HepG2 (cell line): ENCODE measurements around the gene PHLPP2. TPM values are rescaled to one million over a fixed set of nuclear protein-coding genes. Genes with fewer than 3 reads are reported as not detected.

ENCODE experiments used
- ATAC-seq: fragments of 200-7000 bp; cut with Tn5 transposase; 3 replicates; pipeline ENCODE4 v1.9.1; 2020; ENCODE audit warnings: mild to moderate bottlenecking, moderate library complexity
- BruUV-seq: library from RNA; stranded (reverse); fragments of 400-500 nt; replicated peaks from 2 replicates; lab custom pipeline; 2021; lab: Mats Ljungman, UMichigan
- CTCF ChIA-PET: fragments of 300-600 bp; formaldehyde crosslinking; extraction: SDS; loops from one replicate; lab custom pipeline; 2021; ENCODE audit warnings: low total read pairs, inconsistent platforms, low intra/inter-chr PET ratio; lab: Yijun Ruan, JAX
- POLR2A ChIA-PET: fragments of 350-600 bp; sonication (Branson Sonifier 250); formaldehyde crosslinking; loops from one replicate; lab custom pipeline; 2020; ENCODE audit warnings: antibody characterized with exemption, inconsistent platforms; lab: Yijun Ruan, JAX
- DNase-seq: peaks from one replicate; pipeline ENCODE4 v3.0.0-alpha.2; 2015; ENCODE audit warnings: low spot score
- FAIRE-seq: peaks from 3 replicates; lab custom pipeline; 2011; peaks lifted over from hg19 to GRCh38; lab: Jason Lieb, UNC
- H2AFZ ChIP-seq: one replicate; pipeline ENCODE4 v1.6.1; 2011; ENCODE audit warnings: low read length, inconsistent platforms
- H3K27ac ChIP-seq: fragments of 300-600 bp; 3 replicates; pipeline ENCODE4 v1.8.0; 2011; ENCODE audit warnings: mixed run types, mild to moderate bottlenecking, mixed read lengths, low read length, inconsistent platforms; ENCODE audit not compliant: insufficient read depth; ENCODE audit errors: extremely low read length
- H3K27me3 ChIP-seq, 2 experiments: fragments of 200-600 bp in 1 of 2; 2 replicates in 1 of 2; 3 replicates in 1 of 2; pipeline versions ENCODE4 v1.6.0 to v1.8.0; 2011; ENCODE audit warnings: low read length in 2 of 2, mild to moderate bottlenecking in 2 of 2, moderate library complexity in 2 of 2, inconsistent platforms in 1 of 2; ENCODE audit not compliant: insufficient read depth in 2 of 2, control insufficient read depth in 1 of 2
- H3K36me3 ChIP-seq, 2 experiments: fragments of 200-600 bp in 1 of 2; replicated peaks in 1 of 2; 2 replicates in 1 of 2; 3 replicates in 1 of 2; pipeline versions ENCODE4 v1.5.1 to v1.8.0; 2011; ENCODE audit warnings: low read length in 2 of 2, inconsistent platforms in 1 of 2; ENCODE audit not compliant: insufficient read depth in 2 of 2, control insufficient read depth in 1 of 2
- H3K4me1 ChIP-seq: 2 replicates; pipeline ENCODE4 v1.5.1; 2012; ENCODE audit warnings: low read length, inconsistent platforms; ENCODE audit not compliant: insufficient read depth
- H3K4me2 ChIP-seq: 2 replicates; pipeline ENCODE4 v1.6.0; 2011; ENCODE audit warnings: low read depth, low read length, inconsistent platforms
- H3K4me3 ChIP-seq, 3 experiments: fragments of 200-600 bp in 1 of 3; sonication (generic), shearing (Covaris generic) in 1 of 3; replicated peaks in 1 of 3; 2 replicates each; pipeline ENCODE4 v1.5.1; 2011 to 2016; ENCODE audit warnings: low read length in 3 of 3, inconsistent platforms in 2 of 3, low read depth in 2 of 3, mild to moderate bottlenecking in 2 of 3, control low read depth in 1 of 3, mixed read lengths in 1 of 3; ENCODE audit not compliant: insufficient read depth in 1 of 3
- H3K79me2 ChIP-seq: one replicate; pipeline ENCODE4 v1.6.1; 2011; ENCODE audit warnings: low read length, inconsistent platforms; ENCODE audit not compliant: insufficient read depth
- H3K9ac ChIP-seq: 2 replicates; pipeline ENCODE4 v1.6.0; 2011; ENCODE audit warnings: mild to moderate bottlenecking, low read depth, low read length, inconsistent platforms; ENCODE audit not compliant: insufficient read depth
- H3K9me3 ChIP-seq: 2 replicates; pipeline ENCODE4 v1.5.1; 2012; ENCODE audit warnings: mild to moderate bottlenecking, low read length
- H4K20me1 ChIP-seq: 2 replicates; pipeline ENCODE4 v1.6.0; 2011; ENCODE audit warnings: inconsistent platforms, mild to moderate bottlenecking, low read length, moderate library complexity; ENCODE audit not compliant: insufficient read depth
- GTF2F1 ChIP-seq: fragments of 150-350 bp; IDR thresholded peaks from 2 replicates; pipeline ENCODE4 v1.6.1; 2014; ENCODE audit warnings: low read length
- HDAC1 ChIP-seq: sonication (generic); formaldehyde crosslinking; IDR thresholded peaks from 2 replicates; pipeline ENCODE4 v1.5.1; 2020; ENCODE audit warnings: mild to moderate bottlenecking, missing genetic modification reagents
- SOX5 ChIP-seq: IDR thresholded peaks from 2 replicates; pipeline ENCODE4 v1.6.1; 2016; ENCODE audit warnings: borderline replicate concordance
- SUZ12 ChIP-seq: fragments of 150-350 bp; IDR thresholded peaks from 2 replicates; pipeline ENCODE4 v1.6.1; 2014; ENCODE audit warnings: low read depth, low read length
- TGIF2 ChIP-seq: IDR thresholded peaks from 2 replicates; pipeline ENCODE4 v1.6.1; 2016; ENCODE audit warnings: control low read depth, missing compliant biosample characterization
- ZBTB43 ChIP-seq: sonication (generic); formaldehyde crosslinking; conservative IDR thresholded peaks from 2 replicates; pipeline ENCODE4 v1.4.0; 2020; ENCODE audit warnings: missing genetic modification reagents
- ZFP62 ChIP-seq: sonication (generic); formaldehyde crosslinking; IDR thresholded peaks from 2 replicates; pipeline ENCODE4 v1.4.0; 2020; ENCODE audit warnings: missing genetic modification reagents
- WGBS: methylation state at CpG from one replicate; pipeline ENCODE4 v1.1.6; 2017; ENCODE audit warnings: low lambda C conversion rate; 5-methylcytosine and 5-hydroxymethylcytosine counted together
- in situ Hi-C: cut with HindIII; loops from 2 replicates; pipeline ENCODE4 v1.10.0; 2017; ENCODE audit warnings: low pct_unique_long_range_greater_than_20kb; ENCODE audit not compliant: extremely low pct_ligation_motif_present
- intact Hi-C: fragments of 100-400 bp; cut with micrococcal nuclease; formaldehyde crosslinking; loops from one replicate; pipeline ENCODE4 v1.10.0; 2022; ENCODE audit not compliant: unreplicated experiment
- polyA plus RNA-seq, 8 experiments: library from polyadenylated mRNA; depleted of rRNA in 3 of 8; stranded (reverse) in 7 of 8; unstranded in 1 of 8; fragments of >200 nt; fragmentation: Illumina TruSeq in 4 of 8; extraction: Trizol in 4 of 8; gene quantifications; 2 replicates each; pipeline versions ENCODE4 v1.2.1 to v1.2.3, GENCODE V29; 2011 to 2016; ENCODE audit warnings: low read depth in 4 of 8, missing spikeins in 1 of 8, mixed read lengths in 1 of 8; ENCODE audit not compliant: insufficient read depth in 1 of 8
- total RNA-seq, 5 experiments: library from RNA; depleted of rRNA; stranded (reverse); fragments of >200 nt; fragmentation: Illumina TruSeq; extraction: Trizol; gene quantifications; 2 replicates each; pipeline ENCODE4 v1.2.3, GENCODE V29; 2016; ENCODE audit warnings: low read depth in 1 of 5
- TF ChIP-seq, protein P1 (sequence below): sonication (generic); formaldehyde crosslinking; IDR thresholded peaks from 2 replicates; pipeline ENCODE4; 2020; ENCODE audit warnings: missing genetic modification reagents, mild to moderate bottlenecking, borderline replicate concordance
- TF ChIP-seq, protein P2 (sequence below): sonication (generic); formaldehyde crosslinking; IDR thresholded peaks from 2 replicates; pipeline ENCODE4 v1.8.0; 2022; ENCODE audit warnings: mild to moderate bottlenecking, missing genetic modification reagents, borderline replicate concordance

The PHLPP2 gene
- total and polyA plus RNA-seq, 2 of the 13 experiments (the other 11 are each of a cell fraction or from before 2014, with no cell fraction given) = 8.9 TPM

DNA sequence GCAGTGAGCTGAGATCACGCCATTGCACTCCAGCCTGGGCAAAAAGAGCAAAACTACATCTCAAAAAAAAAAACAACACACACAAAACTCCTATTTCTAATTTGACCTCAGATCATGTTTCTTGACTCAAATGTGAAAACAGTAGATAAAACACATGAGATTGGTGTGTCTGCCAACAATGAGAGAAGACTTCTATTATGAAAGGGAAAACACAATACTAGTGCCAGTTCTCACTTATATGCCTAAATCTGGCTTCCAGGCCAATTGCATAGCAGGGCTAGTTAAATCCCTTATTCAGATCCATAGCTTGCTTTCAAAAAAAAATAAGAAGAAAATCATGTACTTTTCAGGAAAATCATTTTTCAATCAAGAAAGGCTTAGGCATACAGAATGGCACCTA lies 44.7 kb upstream of the PHLPP2 start:
- H3K27ac ChIP-seq = no peak overlapping the region
- no peak overlapping the region for H3K9ac ChIP-seq
- BruUV-seq = no TSS peak
- POLR2A ChIA-PET = no interaction called here
- H3K4me1 ChIP-seq = no peaks in the 10 kb centered on the region
- in situ Hi-C loops = no loop called here
- CTCF ChIA-PET = no interaction called here
- FAIRE-seq (no peak), ATAC-seq (no peak), DNase-seq (no peak)
- TF ChIP-seq ZBTB43 (no peak), ZFP62 (CRISPR knock-in tag) (no peak), HDAC1 (CRISPR knock-in tag) (no peak), SUZ12 (no peak), TGIF2 (CRISPR knock-in tag) (no peak), SOX5 (CRISPR knock-in tag) (no peak), GTF2F1 (no peak)
- TF ChIP-seq, protein P1, sequence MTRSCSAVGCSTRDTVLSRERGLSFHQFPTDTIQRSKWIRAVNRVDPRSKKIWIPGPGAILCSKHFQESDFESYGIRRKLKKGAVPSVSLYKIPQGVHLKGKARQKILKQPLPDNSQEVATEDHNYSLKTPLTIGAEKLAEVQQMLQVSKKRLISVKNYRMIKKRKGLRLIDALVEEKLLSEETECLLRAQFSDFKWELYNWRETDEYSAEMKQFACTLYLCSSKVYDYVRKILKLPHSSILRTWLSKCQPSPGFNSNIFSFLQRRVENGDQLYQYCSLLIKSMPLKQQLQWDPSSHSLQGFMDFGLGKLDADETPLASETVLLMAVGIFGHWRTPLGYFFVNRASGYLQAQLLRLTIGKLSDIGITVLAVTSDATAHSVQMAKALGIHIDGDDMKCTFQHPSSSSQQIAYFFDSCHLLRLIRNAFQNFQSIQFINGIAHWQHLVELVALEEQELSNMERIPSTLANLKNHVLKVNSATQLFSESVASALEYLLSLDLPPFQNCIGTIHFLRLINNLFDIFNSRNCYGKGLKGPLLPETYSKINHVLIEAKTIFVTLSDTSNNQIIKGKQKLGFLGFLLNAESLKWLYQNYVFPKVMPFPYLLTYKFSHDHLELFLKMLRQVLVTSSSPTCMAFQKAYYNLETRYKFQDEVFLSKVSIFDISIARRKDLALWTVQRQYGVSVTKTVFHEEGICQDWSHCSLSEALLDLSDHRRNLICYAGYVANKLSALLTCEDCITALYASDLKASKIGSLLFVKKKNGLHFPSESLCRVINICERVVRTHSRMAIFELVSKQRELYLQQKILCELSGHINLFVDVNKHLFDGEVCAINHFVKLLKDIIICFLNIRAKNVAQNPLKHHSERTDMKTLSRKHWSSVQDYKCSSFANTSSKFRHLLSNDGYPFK (CRISPR knock-in tag) = no peak
- TF ChIP-seq, protein P2, sequence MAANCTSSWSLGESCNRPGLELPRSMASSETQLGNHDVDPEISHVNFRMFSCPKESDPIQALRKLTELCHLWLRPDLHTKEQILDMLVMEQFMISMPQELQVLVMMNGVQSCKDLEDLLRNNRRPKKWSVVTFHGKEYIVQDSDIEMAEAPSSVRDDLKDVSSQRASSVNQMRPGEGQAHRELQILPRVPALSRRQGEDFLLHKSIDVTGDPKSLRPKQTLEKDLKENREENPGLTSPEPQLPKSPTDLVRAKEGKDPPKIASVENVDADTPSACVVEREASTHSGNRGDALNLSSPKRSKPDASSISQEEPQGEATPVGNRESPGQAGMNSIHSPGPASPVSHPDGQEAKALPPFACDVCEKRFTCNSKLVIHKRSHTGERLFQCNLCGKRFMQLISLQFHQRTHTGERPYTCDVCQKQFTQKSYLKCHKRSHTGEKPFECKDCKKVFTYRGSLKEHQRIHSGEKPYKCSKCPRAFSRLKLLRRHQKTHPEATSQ (CRISPR knock-in tag) = no peak
- 94% methylated on average over 1 of the region's 1 CpG for WGBS
- no peak overlapping the region for H3K4me3 ChIP-seq
- no peak overlapping the region for H2AFZ ChIP-seq
- H3K27me3 ChIP-seq = no peaks in the 10 kb centered on the region
- no peaks in the 10 kb centered on the region for H3K79me2 ChIP-seq
- H3K4me2 ChIP-seq = no peak overlapping the region
- no peaks in the 10 kb centered on the region for H4K20me1 ChIP-seq
- no peaks in the 10 kb centered on the region for H3K9me3 ChIP-seq
- H3K36me3 ChIP-seq = peaks cover 17 to 71% of the 10 kb centered on the region in 2 experiments
- intact Hi-C loops = loop anchor here (5.0 kb wide), 1 partner anchor 193 kb away; no protein-coding TSS in a partner anchor
